SK-N-MC (cell line): ENCODE results near the gene FAT1.
"Not testable (repeated sequence)": the region's sequence is repeated elsewhere in the genome, so short reads cannot be mapped to it uniquely, and the experiment has no call there.

ENCODE experiments used
- DNase-seq: peaks from one replicate; pipeline ENCODE4 v3.0.0-alpha.2; 2011; ENCODE audit warnings: low read depth, low spot score
- H3K27ac ChIP-seq: fragments of 200-600 bp; sonication (generic); 2 replicates; pipeline ENCODE4 v1.5.1; 2016; ENCODE audit warnings: mixed run types
- H3K36me3 ChIP-seq: fragments of 200-600 bp; sonication (generic); 2 replicates; pipeline ENCODE4 v1.6.1; 2017; ENCODE audit warnings: antibody characterized with exemption, low read length, mixed read lengths; ENCODE audit not compliant: insufficient read depth
- H3K4me3 ChIP-seq: fragments of 200-600 bp; sonication (generic); 2 replicates; pipeline ENCODE4 v1.5.1; 2016
- H3K9ac ChIP-seq: fragments of 200-600 bp; sonication (generic); 2 replicates; pipeline ENCODE4 v1.8.0; 2017; ENCODE audit warnings: mixed run types, mixed read lengths; ENCODE audit not compliant: insufficient read length
- H3K9me3 ChIP-seq: fragments of 200-600 bp; sonication (generic); 2 replicates; pipeline ENCODE4 v1.6.1; 2017; ENCODE audit warnings: low read depth, mild to moderate bottlenecking, antibody characterized with exemption, low read length, moderate library complexity, mixed read lengths
- EZH2 ChIP-seq: fragments of 200-600 bp; sonication (generic); IDR thresholded peaks from one replicate; pipeline ENCODE4 v1.6.1; 2017; ENCODE audit warnings: antibody characterized with exemption
- FOXP2 ChIP-seq: optimal IDR thresholded peaks from 2 replicates; pipeline ENCODE3; 2011; ENCODE audit warnings: mild to moderate bottlenecking, moderate library complexity; ENCODE audit not compliant: insufficient read depth; ENCODE audit errors: extremely low read length, control extremely low read depth
- POLR2AphosphoS5 ChIP-seq: IDR thresholded peaks from 2 replicates; pipeline ENCODE4 v1.6.1; 2012; ENCODE audit warnings: mild to moderate bottlenecking, low read depth, low read length, borderline replicate concordance

Gene FAT1

DNA sequence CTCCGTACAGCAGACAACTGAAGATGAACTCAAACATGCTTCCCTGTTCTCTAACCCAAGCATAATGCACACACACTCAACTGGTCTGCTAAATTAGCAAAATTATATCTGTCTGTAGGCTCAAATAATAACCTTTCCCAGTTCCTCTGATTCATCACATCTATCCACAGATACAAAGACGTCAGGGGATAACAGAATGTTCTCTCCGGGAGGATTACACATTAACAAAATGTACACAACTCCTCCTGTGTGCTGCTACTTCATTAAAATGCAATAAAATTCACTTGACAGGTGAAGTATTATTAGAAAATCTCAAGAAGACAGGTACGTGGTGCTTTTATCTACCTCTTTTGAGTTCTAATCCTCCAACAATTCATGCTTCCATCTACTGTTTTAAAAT is 57.4 kb downstream of the FAT1 start:
- Histone ChIP-seq H3K9ac (no peak overlapping the region), H3K36me3 (no peaks in the 10 kb centered on the region), H3K4me3 (no peak overlapping the region), H3K27ac (no peak overlapping the region), H3K9me3 (no peaks in the 10 kb centered on the region)
- DNase-seq: no peak
- no peak for TF ChIP-seq FOXP2
- no peak for TF ChIP-seq EZH2

DNA sequence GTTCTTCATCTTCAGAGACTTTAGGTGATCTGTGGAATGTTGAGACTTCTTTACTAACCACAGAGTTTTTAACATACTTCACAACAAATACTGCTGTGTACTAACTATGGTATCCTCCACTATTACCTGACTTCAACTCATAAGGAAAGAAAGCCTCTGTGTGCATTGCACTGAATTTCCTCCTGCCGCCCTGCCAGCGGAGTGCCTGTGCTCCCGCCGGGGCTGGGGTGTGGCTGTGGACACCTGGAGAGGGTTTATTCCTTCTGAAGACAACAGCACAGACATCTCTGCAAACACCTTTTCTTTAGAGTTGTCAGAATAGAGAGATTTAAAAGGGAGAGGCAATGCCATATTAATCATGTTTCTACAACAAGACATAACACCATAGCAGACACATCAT is 63.3 kb downstream of the FAT1 start:
- no peak overlapping the region for H3K27ac ChIP-seq
- no peaks in the 10 kb centered on the region for H3K36me3 ChIP-seq
- no peak overlapping the region for H3K4me3 ChIP-seq
- TF ChIP-seq FOXP2 (no peak), EZH2 (no peak), POLR2AphosphoS5 (no peak)
- H3K9me3 ChIP-seq: no peaks in the 10 kb centered on the region
- DNase-seq: no peak
- no peak overlapping the region for H3K9ac ChIP-seq

DNA sequence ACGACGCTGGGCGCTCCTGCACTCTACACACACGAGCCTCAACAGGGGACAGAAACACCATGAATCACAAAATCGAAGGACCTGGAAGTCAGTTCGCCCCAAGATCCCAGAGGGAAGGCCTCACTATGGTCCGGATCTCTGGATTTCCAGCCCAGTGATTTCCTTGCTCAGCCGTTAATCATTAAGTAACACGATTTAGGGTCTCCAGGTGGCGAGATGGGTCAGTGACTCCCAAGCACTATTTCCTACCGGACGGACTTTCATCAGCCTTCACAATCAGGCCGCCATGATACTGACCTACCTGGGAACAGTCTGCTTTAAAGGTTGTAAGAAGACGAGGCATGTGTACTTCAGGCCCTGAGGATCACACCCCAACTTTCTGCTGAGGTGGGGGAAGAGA is 63.7 kb downstream of the FAT1 start:
- TF ChIP-seq POLR2AphosphoS5 (no peak), FOXP2 (no peak), EZH2 (no peak)
- Histone ChIP-seq H3K27ac (no peak overlapping the region), H3K9me3 (no peaks in the 10 kb centered on the region), H3K36me3 (no peaks in the 10 kb centered on the region), H3K4me3 (no peak overlapping the region), H3K9ac (no peak overlapping the region)
- DNase-seq: no peak

DNA sequence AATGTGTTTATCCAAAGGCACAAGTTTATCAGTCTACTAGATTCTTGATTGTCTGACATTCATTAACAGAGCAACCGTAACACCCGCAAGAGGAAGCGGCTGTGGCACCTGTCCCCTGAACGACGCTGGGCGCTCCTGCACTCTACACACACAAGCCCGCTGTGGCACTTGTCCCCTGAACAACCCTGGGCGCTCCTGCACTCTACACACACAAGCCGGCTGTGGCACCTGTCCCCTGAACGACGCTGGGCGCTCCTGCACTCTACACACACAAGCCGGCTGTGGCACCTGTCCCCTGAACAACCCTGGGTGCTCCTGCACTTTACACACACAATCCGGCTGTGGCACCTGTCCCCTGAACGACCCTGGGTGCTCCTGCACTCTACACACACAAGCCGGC is 64.2 kb downstream of the FAT1 start:
- H3K4me3 ChIP-seq, H3K36me3 ChIP-seq, H3K27ac ChIP-seq, DNase-seq, H3K9ac ChIP-seq, H3K9me3 ChIP-seq: not testable (repeated sequence)

DNA sequence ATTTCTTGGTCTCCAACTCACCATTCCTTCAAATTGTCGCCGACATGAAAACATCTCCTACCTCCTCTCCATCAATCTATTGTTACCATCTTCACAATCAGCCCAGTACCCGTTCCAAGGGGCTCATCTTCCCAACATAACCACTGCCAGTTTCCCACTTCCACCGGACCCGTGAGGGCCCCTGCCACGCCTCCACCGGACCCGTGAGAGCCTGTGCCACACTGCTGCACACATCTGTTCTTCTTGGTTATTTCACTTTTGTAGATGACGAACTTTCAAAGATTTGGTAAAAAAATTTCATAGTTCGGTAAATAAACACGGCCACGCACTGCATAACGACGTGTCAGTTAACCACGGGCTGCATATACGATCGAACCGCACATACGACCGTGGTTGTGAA is 65.0 kb downstream of the FAT1 start:
- TF ChIP-seq POLR2AphosphoS5: no peak
- H3K4me3 ChIP-seq: no peak overlapping the region
- no peaks in the 10 kb centered on the region for H3K36me3 ChIP-seq
- no peak overlapping the region for H3K27ac ChIP-seq
- no peaks in the 10 kb centered on the region for H3K9me3 ChIP-seq
- no peak for DNase-seq
- no peak overlapping the region for H3K9ac ChIP-seq

DNA sequence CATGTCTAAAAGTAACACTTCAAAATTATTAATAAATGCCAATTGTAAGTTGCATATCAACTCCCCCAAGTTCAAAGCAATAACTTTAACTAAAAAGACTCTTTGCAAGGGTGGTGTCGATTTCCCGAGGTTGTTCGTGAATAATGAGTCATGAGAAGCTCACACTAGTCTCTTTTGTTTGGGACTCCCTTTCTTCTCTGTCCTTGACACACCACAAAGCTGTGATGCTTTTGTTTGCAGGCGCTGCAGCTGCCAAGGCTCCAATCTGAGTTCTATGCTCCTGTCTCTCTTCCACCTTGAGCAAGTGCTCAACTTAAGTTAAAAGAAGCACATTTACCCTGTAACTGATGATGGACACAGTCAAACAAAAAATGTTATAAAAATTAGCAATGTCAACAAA is 65.9 kb downstream of the FAT1 start:
- TF ChIP-seq POLR2AphosphoS5 (no peak), FOXP2 (no peak), EZH2 (no peak)

DNA sequence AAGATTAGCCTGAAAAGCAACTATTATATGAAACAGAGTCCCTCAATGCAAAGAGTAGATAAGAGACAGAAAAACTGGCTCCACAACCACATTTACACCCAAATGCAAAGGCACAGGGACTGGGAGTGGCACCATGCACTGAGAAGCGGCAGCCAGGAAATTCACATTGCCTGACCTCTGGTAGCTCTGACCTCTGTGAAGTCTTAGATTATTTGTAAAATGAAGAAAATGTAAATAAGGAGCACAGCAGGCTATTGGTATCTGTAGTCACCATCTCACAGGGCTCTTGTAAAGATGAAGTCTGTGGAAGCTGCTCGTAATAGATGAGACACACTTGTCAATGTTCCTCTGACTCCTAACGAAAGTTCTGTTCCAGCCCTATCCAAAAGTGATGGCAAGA is 69.7 kb downstream of the FAT1 start:
- Histone ChIP-seq H3K9ac (no peak overlapping the region), H3K9me3 (no peaks in the 10 kb centered on the region), H3K36me3 (no peaks in the 10 kb centered on the region), H3K27ac (no peak overlapping the region), H3K4me3 (no peak overlapping the region)
- no peak for DNase-seq
- TF ChIP-seq FOXP2: no peak
- no peak for TF ChIP-seq EZH2
- no peak for TF ChIP-seq POLR2AphosphoS5

More for the DNA sequence above, 65.9 kb downstream of the FAT1 start:
- no peak for DNase-seq
- H3K36me3 ChIP-seq: no peaks in the 10 kb centered on the region
- H3K9ac ChIP-seq: no peak overlapping the region
- no peaks in the 10 kb centered on the region for H3K9me3 ChIP-seq
- H3K27ac ChIP-seq: no peak overlapping the region
- no peak overlapping the region for H3K4me3 ChIP-seq

DNA sequence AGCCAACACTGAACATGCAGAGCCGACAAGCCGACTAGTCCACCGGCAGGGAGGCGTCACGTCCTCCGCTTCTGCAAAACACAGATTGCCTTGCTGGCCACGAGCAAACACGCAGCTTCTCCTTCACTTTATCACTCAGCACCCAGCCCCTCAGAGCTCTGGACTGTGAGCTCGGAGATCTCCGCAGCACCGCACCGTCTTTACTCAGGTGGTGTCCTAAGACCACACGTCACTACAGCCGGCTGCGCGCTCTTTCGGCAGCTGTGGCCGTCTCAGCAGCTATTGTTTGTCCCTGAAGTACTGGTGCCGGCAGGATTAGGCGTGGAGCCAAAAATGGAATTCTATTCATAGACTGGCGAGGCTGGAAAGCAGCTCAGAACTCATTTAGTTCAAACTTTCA is 72.0 kb downstream of the FAT1 start:
- TF ChIP-seq EZH2 (no peak), FOXP2 (no peak), POLR2AphosphoS5 (no peak)

DNA sequence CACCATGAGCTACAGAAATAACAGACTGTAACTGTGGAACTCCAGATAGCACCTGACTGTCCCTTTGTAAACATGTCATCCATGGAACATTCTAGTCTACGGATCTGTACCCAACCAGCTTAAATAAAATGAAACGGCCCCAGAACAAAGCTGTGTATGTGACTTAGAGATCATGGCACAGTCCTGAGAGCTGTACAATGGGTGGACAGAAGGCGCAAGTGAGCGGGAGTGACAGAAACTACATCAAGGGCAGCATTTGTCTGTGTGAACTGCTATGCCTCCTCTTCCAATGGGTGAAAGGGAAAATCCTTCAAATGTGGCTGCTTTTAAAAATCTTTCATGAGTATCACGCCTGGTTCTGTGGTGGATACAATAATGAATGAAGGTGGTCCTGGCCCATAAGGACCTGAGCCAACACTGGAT is 72.5 kb downstream of the FAT1 start:
- no peak overlapping the region for H3K9ac ChIP-seq
- no peak overlapping the region for H3K4me3 ChIP-seq
- TF ChIP-seq POLR2AphosphoS5: no peak
- no peak for TF ChIP-seq FOXP2
- no peak for TF ChIP-seq EZH2
- no peak overlapping the region for H3K27ac ChIP-seq
- no peak for DNase-seq
- H3K36me3 ChIP-seq: no peaks in the 10 kb centered on the region
- H3K9me3 ChIP-seq: no peaks in the 10 kb centered on the region

More for the DNA sequence above, 72.0 kb downstream of the FAT1 start:
- DNase-seq: no peak
- Histone ChIP-seq H3K4me3 (no peak overlapping the region), H3K27ac (no peak overlapping the region), H3K9ac (no peak overlapping the region), H3K9me3 (no peaks in the 10 kb centered on the region), H3K36me3 (no peaks in the 10 kb centered on the region)

DNA sequence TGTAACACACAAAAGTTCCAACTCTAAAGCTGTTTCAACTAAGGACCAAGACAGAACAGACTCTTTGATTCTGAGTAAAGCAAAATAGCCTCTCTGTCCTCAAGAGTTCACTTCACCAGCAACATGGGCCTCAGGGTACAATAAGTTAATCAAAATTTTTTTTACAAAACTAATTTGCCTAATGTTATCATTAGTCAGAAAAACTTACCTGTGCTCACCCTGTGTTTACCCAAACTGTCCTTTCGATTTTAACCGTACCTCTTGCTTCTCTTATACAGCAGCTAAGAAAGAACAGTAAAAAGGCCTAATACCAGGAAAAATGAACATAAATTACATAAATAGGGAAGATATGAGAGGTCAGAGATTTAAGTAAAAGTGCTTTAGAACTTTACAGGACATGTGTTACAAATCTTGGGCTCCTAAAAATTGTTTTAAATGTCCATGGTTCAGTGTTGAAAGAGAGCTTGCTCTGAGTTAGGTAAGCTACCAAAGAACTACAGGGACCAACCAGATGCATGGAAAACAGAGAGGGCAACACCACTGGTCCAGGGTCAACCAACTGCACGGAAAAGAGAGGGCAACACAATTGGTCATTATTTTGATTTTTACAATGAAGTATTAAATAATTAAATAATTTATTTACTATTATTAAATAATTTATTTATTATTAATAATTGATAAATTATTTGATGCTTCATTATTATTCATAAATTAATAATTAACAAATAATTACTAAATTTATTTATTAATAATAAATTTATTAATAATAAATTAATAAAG is 73.1 kb downstream of the FAT1 start:
- H3K4me3 ChIP-seq: no peak overlapping the region
- no peak for TF ChIP-seq EZH2
- TF ChIP-seq FOXP2: no peak
- TF ChIP-seq POLR2AphosphoS5: no peak
- H3K27ac ChIP-seq: no peak overlapping the region
- DNase-seq: no peak
- H3K9me3 ChIP-seq: no peaks in the 10 kb centered on the region
- no peak overlapping the region for H3K9ac ChIP-seq
- H3K36me3 ChIP-seq: no peaks in the 10 kb centered on the region
